HG03025 (cell line): Measurements from ENCODE around the gene SERPINB7.
"Not testable (repeated sequence)": the region's sequence is repeated elsewhere in the genome, so short reads cannot be mapped to it uniquely, and the experiment has no call there.

ENCODE experiments used
- ATAC-seq: cut with Tn5 transposase; IDR thresholded peaks from one replicate; pipeline ENCODE4 v1.9.1; 2021; ENCODE audit warnings: mild to moderate bottlenecking, moderate library complexity; ENCODE audit not compliant: unreplicated experiment, low FRiP score

Gene SERPINB7, protein sequence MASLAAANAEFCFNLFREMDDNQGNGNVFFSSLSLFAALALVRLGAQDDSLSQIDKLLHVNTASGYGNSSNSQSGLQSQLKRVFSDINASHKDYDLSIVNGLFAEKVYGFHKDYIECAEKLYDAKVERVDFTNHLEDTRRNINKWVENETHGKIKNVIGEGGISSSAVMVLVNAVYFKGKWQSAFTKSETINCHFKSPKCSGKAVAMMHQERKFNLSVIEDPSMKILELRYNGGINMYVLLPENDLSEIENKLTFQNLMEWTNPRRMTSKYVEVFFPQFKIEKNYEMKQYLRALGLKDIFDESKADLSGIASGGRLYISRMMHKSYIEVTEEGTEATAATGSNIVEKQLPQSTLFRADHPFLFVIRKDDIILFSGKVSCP

DNA sequence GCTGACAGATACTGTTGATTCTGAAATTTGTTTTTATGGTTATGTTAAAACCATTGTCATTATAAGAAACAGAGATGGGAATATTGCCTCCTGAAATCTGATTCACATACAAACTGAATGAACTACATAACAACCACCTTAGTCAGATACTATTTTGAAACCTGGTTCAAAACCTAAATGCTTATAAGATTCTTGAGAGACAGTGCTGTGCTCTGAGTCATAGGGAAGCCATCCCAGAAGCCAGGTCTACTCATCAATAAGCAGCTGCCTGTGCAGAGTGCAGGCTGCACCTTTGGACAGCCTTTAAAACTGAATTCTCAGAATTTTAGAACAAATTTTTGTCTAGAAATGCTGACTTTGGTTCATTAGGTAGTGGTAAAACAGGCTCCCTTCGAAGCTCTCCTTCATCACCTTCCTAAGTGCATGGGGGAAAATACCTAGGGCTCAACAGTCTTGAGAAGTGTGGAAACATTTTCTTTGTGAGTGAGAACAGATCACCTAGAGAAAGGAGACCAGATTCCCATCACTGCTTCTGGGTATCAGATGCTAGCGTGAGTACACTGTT, at the start of gene SERPINB7:
Gene SERPINB7, plus strand, starts transcription at position 253 of the 565 bp plus-strand sequence. CDS start 6,955 bp downstream, outside the sequence.
- ATAC-seq: no peak

DNA sequence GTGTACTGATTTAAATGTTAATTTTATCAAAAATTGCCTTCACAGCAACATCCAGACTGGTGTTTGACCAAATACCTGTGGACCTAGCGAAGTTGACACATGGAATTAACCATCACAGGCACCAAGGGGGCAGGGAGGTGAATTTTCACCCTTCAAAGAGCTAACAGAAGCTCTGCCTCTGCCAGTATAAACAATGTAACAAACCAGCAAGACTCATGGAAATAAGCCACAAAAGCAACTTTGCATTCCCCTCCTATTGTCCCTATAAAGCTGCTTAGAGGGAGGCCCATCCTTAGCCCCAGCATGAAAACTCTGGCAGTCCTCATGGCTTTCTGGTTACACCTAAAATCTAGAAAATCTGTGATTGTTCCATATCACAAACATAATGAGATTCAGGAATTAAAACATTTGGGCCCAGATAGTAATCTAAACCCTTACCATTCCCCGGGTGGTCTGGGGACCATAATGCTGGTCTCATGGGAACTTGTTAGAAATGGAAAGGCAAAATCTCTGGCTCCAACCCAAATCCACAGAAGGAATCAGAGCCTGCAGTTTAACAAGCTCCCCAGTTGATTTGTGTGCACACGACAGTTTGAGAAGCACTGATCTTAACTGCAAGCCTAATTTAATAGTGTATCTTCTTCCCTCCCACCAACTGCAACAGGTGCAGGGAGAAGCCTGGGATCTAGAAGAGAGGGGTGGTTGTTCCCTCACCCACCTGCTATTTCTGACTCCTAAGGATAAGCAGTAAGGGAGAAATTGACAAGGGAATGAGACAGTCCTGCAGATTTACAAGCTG, 49.3 kb upstream of the SERPINB7 start:
- no peak for ATAC-seq

DNA sequence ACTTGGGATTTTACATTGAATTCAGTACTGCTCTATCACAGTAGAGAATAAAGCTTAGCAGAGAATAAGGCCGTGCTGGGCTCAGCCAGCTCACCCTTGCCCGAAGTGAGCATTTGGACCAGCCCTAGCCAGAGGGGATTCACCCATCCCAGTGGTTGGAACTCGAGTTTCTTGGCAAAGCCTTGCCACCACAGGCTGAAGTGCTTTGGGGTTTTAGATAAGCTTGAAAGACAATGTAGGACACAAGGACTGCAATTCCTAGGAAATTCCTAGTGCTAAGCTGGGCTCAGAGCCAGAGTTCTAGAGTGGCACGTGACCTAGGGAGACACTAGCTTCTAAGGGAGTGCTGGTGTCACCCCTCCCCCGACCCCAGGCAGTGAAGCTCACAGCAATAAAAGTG, 44.4 kb upstream of the SERPINB7 start:
- no peak for ATAC-seq

DNA sequence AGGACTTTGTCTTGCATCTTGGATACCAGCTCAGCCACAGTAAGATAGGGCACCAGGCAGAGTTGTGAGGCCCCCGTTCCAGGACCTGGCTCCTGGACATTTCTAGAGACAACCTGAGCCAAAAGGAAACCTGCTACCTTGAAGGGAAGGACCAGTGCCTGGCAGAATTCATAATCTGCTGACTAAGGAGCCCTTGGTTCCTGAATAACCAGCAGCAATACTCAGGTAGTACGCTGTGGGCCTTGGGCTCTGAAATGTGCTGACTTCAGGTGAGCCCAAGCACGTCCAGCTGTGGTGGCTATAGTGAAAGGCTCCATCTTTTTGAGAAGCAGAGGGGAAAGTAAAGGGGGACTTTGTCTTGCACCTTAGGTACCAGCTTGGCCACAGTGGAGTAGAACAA, 44.0 kb upstream of the SERPINB7 start:
- ATAC-seq: no peak

DNA sequence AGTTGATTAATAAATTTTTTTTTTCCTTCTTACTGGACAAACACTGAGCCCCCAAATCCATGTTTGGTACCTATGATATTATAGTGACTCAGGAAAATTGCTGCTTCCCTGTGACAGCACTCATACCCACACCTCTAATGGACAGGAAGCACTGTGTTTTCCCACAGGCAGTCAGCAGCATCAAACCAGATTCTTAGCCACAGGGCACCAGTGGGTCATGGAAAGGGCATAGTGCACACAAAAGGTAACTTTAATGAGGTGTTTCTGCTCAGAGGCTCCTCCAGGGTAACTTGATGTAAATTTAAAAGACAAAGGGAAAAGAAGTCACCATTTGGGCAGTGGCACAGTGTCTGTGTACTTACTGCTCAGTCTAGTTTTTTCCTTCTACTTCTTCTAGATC, 38.3 kb upstream of the SERPINB7 start:
- ATAC-seq: no peak

DNA sequence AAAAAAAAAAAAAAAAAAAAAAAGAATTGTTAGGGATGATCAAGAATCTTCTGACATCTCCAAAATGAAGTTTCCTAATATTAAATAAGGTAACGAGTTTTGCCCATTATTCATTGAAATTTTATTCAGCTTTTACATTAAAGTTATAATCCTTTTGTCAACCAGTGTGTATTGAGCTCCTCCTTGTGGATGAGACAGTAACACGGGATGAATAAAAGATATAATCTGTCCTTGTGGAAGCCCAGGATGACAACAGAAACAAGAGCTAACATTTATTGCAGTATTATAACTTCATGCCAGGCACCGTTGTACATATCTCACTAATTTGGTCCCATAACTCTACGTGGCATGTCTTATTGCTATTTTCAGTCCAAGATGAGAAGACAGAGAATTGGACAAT, 33.4 kb upstream of the SERPINB7 start:
- ATAC-seq: no peak

DNA sequence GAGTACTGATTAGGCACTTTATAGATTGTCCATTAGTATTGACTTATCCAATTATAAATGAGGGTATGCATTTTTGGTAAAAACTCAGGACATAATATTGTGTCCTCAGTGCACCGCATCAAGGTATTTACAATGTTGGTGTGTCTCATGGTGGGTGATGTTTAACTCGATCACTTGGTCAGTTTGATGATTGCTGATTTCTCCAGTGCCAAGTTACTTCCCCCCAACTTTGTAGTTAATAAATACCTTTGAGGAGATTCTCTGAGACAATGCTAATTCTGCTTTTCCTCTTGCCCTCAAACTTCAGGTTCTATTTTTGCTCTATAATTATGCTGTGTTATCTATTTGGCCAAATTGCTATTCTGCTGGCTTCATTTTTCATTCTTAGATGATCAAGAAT, 28.2 kb upstream of the SERPINB7 start:
- ATAC-seq: no peak

DNA sequence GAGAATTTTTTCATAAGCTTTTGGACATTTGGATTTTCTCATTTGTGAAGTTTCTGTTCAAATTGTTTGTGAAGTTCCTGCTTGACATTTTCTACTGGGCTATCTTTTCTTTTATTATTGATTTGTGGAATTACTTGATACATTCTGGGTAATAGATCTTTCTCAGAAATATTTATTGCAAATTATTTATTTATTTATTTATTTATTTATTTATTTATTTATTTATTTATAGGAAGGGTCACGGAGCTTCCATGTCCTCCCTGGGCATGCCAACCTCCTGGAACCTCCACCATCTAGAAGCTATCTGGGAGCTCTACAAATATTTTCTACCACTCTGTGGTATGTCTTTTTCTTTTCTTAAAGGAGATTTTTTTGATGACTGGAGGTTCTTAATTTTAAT, 25.7 kb upstream of the SERPINB7 start:
- no peak for ATAC-seq

DNA sequence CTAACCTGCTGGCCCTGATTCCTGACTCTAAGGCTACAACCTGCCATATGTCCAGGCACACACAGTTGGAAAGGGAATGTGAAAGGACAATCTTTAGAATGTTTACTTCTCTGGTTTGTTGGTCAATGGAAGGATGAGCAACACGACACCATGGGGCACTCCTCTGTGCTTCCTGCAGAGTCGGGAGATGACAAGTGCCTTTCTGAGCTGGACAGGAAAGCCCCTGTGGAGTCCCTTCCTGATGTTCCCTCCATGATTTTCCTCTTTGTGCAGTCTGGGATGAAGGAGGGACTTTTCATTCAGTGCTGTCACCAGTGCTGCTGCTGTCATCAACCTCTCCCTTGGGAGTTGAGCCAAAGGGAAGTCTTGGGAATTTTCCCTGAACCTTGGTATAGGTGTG, 22.6 kb upstream of the SERPINB7 start:
- no peak for ATAC-seq

DNA sequence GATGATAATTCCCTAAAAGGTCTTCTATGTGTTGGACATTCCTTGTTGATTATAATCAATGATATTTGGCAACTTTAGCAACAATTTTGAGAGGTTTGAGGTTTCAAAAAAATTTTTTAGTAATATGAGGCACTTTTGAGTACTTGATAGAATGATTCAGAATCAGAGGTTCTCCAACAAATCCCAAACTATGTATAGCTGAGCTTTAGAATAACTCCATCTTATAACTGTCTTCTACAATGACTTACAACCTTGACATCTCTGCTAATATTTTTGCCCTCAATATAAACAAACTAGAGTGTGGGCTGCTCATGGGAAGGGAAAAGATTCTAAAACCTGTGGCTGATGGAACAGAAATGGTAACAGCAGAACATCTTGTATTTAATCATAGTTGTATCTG, 21.5 kb upstream of the SERPINB7 start:
- ATAC-seq: no peak

DNA sequence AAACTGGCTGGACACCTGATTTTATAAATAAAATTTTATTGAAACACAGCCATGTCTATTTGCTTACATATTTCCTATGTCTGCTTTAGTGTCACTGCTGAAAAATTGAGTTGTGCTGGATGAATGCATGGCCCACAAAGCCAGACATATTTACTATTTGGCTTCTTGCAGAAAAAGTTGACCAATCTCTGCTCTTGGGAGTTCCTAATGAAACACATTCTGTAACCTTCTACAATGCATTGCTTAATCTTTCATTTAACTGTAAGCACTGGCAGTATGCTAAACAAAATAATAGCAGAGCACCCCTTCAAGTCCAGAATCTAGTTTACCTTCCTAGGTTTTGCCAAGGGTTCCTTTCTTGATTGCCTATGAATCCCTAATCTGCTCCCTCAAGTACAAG, 17.7 kb upstream of the SERPINB7 start:
- ATAC-seq: no peak

DNA sequence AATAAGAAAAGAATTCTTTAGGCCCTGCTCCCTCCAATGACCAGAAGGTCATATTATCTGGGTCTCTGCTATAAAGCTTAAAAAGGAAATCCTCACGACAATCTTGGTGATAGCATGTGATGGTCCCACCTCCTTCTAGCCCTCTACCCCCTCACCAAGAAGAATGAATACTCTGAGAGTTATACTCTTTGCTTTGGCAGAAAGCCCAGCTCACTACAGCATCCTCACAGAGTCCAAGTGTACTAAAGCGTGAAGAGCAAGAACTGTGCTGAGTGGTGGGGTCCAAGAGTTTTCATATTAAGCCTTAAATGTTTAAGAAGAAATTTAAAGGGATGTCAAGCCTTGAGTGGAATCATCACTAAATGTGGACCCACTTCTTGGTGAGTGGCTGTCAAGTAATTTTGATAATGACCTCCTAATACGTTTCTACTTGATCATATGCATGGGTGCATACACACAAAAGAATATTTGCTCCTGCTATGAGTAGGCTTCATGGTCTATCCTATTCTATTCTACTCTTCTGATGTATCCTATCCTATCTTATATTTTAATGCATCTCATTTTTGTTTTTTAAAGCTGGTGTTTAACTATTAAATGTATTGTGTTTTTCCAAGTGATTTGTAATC, 16.5 kb upstream of the SERPINB7 start:
- ATAC-seq: no peak

DNA sequence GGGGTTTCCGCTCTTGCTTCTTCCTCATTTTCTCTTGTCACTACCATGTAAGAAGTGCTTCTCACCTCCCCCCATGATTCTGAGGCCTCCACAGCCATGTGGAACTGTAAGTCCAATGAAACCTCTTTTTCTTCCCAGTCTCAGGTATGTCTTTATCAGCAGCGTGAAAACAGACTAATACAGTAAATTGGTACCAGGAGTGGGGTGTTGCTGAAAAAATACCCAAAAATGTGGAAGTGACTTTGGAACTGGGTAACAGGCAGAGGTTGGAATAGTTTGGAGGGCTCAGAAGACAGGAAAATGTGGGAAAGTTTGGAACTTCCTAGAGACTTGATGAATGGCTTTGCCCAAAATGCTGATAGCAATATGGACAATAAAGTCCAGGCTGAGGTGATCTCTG, 15.4 kb upstream of the SERPINB7 start:
- ATAC-seq: not testable (repeated sequence)

DNA sequence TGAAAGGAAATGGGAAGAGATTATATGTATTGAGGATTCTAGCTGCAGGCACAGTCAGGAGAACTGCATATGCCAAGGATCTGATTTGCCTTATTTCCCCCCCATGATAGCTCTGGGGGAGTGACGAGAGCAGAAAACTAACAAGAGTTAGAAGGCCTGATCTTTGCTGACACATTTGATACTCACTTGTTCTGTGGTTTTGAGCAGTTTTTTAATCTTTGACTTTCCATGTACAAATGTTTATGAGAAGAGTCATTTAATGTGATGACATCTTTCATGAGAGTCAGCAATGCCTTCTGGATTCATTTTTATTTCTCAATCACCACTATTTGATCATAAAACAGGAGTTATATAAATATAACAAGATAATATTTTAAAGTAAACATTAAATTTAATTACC, 12.7 kb upstream of the SERPINB7 start:
- ATAC-seq: no peak

DNA sequence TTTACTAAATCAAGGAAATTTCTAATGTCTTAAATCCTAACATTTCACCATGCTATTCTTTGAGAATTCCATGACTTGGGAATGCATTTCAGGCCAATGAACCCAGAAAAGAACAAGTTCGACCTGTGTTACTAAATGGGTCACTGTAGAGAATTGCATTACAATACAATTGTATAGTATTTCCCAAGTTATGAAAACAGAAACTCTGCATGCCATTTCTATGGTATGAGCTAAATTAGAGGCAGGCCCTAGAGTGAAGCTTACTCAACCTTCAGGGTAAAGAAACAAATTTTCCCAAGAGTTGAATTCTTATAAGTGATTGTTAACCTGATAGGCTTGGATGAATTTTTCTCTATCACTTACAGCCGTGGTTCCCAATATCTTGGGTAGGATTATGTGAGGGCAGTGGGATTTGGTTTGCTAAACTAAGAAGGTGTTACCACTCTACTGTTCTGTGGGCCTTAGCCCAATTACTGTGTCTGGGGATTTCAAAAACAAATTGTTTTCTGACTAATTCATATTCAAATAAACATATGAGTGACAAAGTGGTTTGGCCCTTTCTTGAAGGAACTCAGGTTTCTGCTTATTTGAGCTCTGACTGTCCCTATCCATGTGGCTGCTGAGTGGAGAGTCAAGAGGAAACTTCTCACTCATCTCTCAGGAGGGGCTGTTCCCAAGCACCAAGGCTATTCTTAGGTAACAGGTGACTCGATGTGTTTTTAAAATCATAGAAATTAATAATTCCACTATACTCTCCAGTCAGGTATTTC, 11.2 kb upstream of the SERPINB7 start:
- no peak for ATAC-seq

DNA sequence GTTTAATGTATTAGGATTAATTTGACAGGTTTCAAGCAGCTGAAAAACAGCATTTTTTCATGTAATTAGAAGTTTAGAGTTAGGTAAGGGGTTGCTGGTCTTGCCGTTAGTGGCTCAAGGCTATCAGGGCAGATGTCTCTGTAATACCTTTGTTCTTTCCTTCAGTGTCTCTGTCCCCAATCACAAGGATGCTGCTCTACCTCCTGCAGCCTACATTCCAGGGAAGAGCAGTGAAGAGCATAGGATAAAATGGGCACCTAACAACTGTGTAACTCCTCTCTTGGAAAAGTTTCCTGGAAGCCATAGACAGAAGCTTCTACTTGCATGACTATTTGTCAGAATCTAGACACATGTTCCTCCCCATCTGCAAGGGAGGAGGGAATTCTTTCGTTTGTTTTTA, 9.4 kb upstream of the SERPINB7 start:
- ATAC-seq: no peak

DNA sequence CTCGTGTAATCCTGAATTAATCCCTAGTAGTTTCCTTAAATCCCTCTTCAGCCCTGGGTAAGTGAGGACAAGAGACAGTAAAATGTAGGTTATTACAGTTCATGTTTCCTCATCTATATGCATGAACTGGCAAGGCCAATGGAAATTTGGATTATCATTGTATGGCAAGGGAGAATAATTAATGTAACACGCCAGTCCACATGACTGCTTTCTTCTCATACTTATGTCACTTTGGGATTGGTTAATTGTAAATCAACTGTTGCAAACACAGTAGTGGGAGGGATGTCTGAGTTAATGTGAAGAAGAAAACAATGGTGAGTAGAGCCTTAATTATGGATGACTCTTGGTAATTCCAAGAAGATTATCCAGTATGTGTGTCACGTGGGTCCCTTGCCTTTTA, 1.7 kb upstream of the SERPINB7 start:
- no peak for ATAC-seq

DNA sequence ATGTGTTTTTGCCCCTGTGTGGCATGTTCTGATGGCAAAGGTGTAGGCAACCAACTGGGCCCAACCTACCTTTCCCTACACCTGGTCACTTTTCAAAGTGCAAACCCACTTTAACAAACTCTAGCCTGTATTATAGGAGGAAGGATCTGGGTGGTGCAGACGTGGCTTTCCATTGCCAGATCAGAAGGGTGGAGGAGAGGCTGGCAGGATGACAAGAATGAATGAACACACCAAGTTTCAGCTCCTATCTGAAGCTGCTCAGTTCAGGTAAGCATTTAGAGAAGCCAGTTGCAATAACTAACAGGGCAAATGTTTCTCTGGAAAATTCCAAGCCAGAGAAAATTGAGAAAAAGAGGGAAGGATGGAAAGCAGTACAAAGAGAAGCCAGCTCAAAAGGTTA, 707 bp upstream of the SERPINB7 start:
- ATAC-seq: no peak

DNA sequence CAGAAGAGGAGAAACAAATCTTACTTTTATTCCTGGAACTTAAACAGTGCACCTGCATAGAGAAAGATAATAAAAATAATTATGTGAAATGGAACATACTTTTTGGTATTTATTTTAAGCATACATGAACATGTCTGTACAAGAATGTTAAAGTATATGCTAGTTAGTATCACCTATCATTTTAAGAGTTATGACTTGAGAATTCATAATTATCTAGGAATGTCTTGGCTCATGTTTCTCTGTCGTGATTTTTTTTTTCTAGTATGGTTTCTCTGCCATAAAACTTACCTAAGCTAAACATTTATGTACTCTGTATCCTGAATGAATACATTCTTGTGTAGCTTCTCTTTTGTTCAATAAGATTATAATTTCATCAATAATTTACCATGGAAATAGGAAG, 4.2 kb downstream of the SERPINB7 start:
- ATAC-seq: no peak

DNA sequence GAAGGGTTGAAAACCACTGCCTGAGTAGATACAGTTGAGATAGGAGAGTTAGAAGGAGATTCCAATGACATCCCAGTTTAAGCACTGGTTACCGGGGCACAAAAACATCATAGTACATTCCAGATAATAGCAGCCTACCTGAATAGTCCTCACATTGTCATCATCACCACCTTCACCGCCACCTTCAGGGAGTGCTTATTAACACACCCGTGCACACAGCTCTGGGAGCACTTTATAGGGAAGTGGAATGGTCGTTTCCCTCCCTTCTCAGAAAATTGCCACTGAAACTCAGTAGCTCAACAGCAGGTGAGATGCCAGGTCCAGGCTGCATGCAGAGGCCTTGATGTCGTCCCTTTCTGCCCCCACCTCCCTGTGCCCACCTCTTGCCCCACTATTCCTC, 8.2 kb downstream of the SERPINB7 start:
- ATAC-seq: no peak
